PC-3 (cell line): ENCODE results near the gene ACAD8. TPM values are rescaled to one million over a fixed set of nuclear protein-coding genes. Genes with fewer than 3 reads are reported as not detected.
A peak's percentile ranks its signal among the peaks of the same experiment; 100 is the strongest.

Source experiments
- ATAC-seq: fragments of 200-7000 bp; cut with Tn5 transposase; 2 replicates; pipeline ENCODE4 v1.9.1; 2020; ENCODE audit warnings: mild to moderate bottlenecking, moderate library complexity
- BruUV-seq: library from RNA; stranded (reverse); fragments of 400-500 nt; replicated peaks from 2 replicates; lab custom pipeline; 2021; lab: Mats Ljungman, UMichigan
- CTCF ChIA-PET: fragments of 300-600 bp; sonication (Branson Sonifier 250); formaldehyde crosslinking; loops from one replicate; lab custom pipeline; 2022; ENCODE audit warnings: antibody characterized with exemption; lab: Charles Lee
- POLR2A ChIA-PET: fragments of 300-600 bp; sonication (Branson Sonifier 250); formaldehyde crosslinking; loops from one replicate; lab custom pipeline; 2022; ENCODE audit warnings: antibody characterized with exemption; ENCODE audit not compliant: unreplicated experiment; lab: Charles Lee
- DNase-seq: peaks from one replicate; pipeline ENCODE4 v3.0.0-alpha.2; 2015
- H2AFZ ChIP-seq: fragments of 300-600 bp; sonication (generic); 2 replicates; pipeline ENCODE4 v1.6.0; 2016; ENCODE audit warnings: antibody characterized with exemption, low read length
- H3F3A ChIP-seq: fragments of 300-600 bp; sonication (generic); one replicate; pipeline ENCODE4 v1.6.0; 2017; ENCODE audit warnings: antibody characterized with exemption, low read length, control low read depth, mild to moderate bottlenecking; ENCODE audit not compliant: unreplicated experiment
- H3K27ac ChIP-seq: fragments of 300-600 bp; sonication (generic); 2 replicates; pipeline ENCODE4 v1.5.1; 2016; ENCODE audit warnings: mild to moderate bottlenecking, low read length
- H3K27me3 ChIP-seq: fragments of 300-600 bp; sonication (generic); 2 replicates; pipeline ENCODE4 v1.6.1; 2016; ENCODE audit warnings: low read length, mixed read lengths
- H3K36me3 ChIP-seq: fragments of 300-600 bp; sonication (generic); 2 replicates; pipeline ENCODE4 v1.6.1; 2016; ENCODE audit warnings: low read depth, mixed run types, low read length, mixed read lengths
- H3K4me1 ChIP-seq: fragments of 300-600 bp; sonication (generic); 2 replicates; pipeline ENCODE4 v1.5.1; 2016; ENCODE audit warnings: low read length; ENCODE audit not compliant: insufficient read depth
- H3K4me2 ChIP-seq: fragments of 300-600 bp; sonication (generic); 2 replicates; pipeline ENCODE4 v1.6.0; 2016; ENCODE audit warnings: low read length
- H3K4me3 ChIP-seq: fragments of 300-600 bp; sonication (generic); 2 replicates; pipeline ENCODE4 v1.5.1; 2016; ENCODE audit warnings: mild to moderate bottlenecking, low read length, mixed read lengths
- H3K79me2 ChIP-seq: fragments of 300-600 bp; sonication (generic); 2 replicates; pipeline ENCODE4 v1.6.1; 2017; ENCODE audit warnings: low read length, mixed read lengths
- H3K9ac ChIP-seq: fragments of 300-600 bp; sonication (generic); 2 replicates; pipeline ENCODE4 v1.6.0; 2016; ENCODE audit warnings: mild to moderate bottlenecking, low read length
- H3K9me2 ChIP-seq: fragments of 300-600 bp; sonication (generic); replicated peaks from 2 replicates; pipeline ENCODE4 v1.6.1; 2016; ENCODE audit warnings: mixed run types, low read length, mixed read lengths
- H3K9me3 ChIP-seq: fragments of 300-600 bp; sonication (generic); 2 replicates; pipeline ENCODE4 v1.6.1; 2016; ENCODE audit warnings: low read length, mixed read lengths
- H4K20me1 ChIP-seq: fragments of 300-600 bp; sonication (generic); 2 replicates; pipeline ENCODE4 v1.6.1; 2016; ENCODE audit warnings: low read length, mixed read lengths
- EZH2 ChIP-seq: fragments of 300-600 bp; sonication (generic); IDR thresholded peaks from one replicate; pipeline ENCODE4 v1.6.1; 2017; ENCODE audit warnings: antibody characterized with exemption, mild to moderate bottlenecking, low read length; ENCODE audit not compliant: unreplicated experiment
- EZH2phosphoT487 ChIP-seq: fragments of 300-600 bp; sonication (generic); IDR thresholded peaks from 2 replicates; pipeline ENCODE4 v1.6.1; 2018; ENCODE audit warnings: mild to moderate bottlenecking, antibody characterized with exemption, low read length, borderline replicate concordance
- intact Hi-C: fragments of 100-400 bp; cut with micrococcal nuclease; formaldehyde crosslinking; loops from 2 replicates; pipeline ENCODE4 v1.9.0; 2023
- total RNA-seq: library from RNA; depleted of rRNA; stranded (reverse); fragments of >200 nt; gene quantifications from 2 replicates; pipeline ENCODE4 v1.2.3, GENCODE V29; 2014
- TF ChIP-seq, protein P1 (sequence below): fragments of 300-600 bp; sonication (generic); conservative IDR thresholded peaks from 2 replicates; pipeline ENCODE4 v1.5.1; 2017; ENCODE audit warnings: antibody characterized with exemption, low read depth, mild to moderate bottlenecking, low read length

The ACAD8 gene
- total RNA-seq, 1 experiment from 2014 or later: 22.6 TPM

DNA sequence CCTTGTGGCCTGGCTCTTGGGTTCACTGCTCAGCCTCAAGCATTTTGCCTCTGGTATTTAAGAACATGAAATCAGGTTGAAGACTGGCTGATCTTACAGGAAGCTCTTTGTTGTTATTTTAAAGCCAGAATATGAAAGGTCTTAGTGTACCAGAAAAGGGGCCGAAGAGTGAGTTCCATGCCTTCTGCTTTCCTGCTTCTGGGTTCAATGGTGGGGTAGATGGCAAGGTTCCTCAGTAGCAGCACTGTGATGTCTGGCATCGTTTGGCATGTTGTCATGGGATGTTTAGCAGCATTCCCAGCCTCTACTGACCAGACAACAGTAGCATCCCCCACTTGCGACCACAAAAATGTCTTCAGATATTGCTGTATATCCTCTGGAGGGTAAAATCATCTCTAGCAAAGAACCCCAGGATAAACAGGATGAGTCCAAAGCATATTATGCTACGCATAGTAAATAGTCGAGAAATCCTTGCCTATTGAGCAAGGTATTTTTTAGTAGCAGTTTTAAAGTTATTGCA, 26.5 kb upstream of the ACAD8 start:
- DNase-seq (no peak), ATAC-seq (no peak)
- Histone ChIP-seq H3K4me2 (peak overlapping the region; percentile 97), H3K9me2 (no peaks in the 10 kb centered on the region), H3K79me2 (peaks cover 86% of the 10 kb centered on the region), H3K4me1 (peaks cover 30% of the 10 kb centered on the region), H3K9me3 (no peaks in the 10 kb centered on the region), H3K36me3 (no peaks in the 10 kb centered on the region), H3K27ac (no peak overlapping the region), H4K20me1 (peaks cover 10% of the 10 kb centered on the region), H3K27me3 (no peaks in the 10 kb centered on the region), H3K4me3 (peak overlapping the region; percentile 92), H2AFZ (no peak overlapping the region), H3F3A (no peaks in the 10 kb centered on the region), H3K9ac (no peak overlapping the region)
- ChIA-PET POLR2A (no interaction called here), CTCF (no interaction called here)
- intact Hi-C loops: no loop called here
- TF ChIP-seq EZH2phosphoT487 (no peak), EZH2 (no peak)
- TF ChIP-seq, protein P1, sequence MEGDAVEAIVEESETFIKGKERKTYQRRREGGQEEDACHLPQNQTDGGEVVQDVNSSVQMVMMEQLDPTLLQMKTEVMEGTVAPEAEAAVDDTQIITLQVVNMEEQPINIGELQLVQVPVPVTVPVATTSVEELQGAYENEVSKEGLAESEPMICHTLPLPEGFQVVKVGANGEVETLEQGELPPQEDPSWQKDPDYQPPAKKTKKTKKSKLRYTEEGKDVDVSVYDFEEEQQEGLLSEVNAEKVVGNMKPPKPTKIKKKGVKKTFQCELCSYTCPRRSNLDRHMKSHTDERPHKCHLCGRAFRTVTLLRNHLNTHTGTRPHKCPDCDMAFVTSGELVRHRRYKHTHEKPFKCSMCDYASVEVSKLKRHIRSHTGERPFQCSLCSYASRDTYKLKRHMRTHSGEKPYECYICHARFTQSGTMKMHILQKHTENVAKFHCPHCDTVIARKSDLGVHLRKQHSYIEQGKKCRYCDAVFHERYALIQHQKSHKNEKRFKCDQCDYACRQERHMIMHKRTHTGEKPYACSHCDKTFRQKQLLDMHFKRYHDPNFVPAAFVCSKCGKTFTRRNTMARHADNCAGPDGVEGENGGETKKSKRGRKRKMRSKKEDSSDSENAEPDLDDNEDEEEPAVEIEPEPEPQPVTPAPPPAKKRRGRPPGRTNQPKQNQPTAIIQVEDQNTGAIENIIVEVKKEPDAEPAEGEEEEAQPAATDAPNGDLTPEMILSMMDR: no peak
- no TSS peak for BruUV-seq

- POLR2A ChIA-PET: no interaction called here
Observed at GRCh38 chr11:134228625-134229024, 24.7 kb upstream of the ACAD8 start.

More at GRCh38 chr11:134228625-134229024, 24.7 kb upstream of the ACAD8 start:
- Histone ChIP-seq H4K20me1 (peaks cover 5% of the 10 kb centered on the region; the same call in 1 of the 2 replicates), H3K36me3 (no peaks in the 10 kb centered on the region), H3K4me2 (no peak overlapping the region), H3K4me1 (peaks cover 16% of the 10 kb centered on the region), H3K9me2 (no peaks in the 10 kb centered on the region), H3K79me2 (peaks cover 81% of the 10 kb centered on the region), H3K4me3 (no peak overlapping the region), H3K9ac (no peak overlapping the region), H3K9me3 (no peaks in the 10 kb centered on the region), H2AFZ (no peak overlapping the region), H3K27ac (no peak overlapping the region), H3F3A (no peaks in the 10 kb centered on the region), H3K27me3 (no peaks in the 10 kb centered on the region)
- BruUV-seq: no TSS peak
- ATAC-seq (no peak), DNase-seq (no peak)
- intact Hi-C loops: no loop called here
- TF ChIP-seq EZH2 (no peak), EZH2phosphoT487 (no peak)
- TF ChIP-seq, protein P1: no peak
- CTCF ChIA-PET: no interaction called here
